IMR-90 (cell line): ENCODE results near the gene IGFBP3. TPM values are rescaled to one million over a fixed set of nuclear protein-coding genes. Genes with fewer than 3 reads are reported as not detected.

Experiments
- ATAC-seq: fragments of 200-7000 bp; cut with Tn5 transposase; 2 replicates; pipeline ENCODE4 v1.9.1; 2020; ENCODE audit warnings: low read depth, mild to moderate bottlenecking, moderate library complexity
- BruUV-seq: library from RNA; stranded (reverse); fragments of 400-500 nt; replicated peaks from 2 replicates; lab custom pipeline; 2021; lab: Mats Ljungman, UMichigan
- CTCF ChIA-PET: fragments of 300-600 bp; formaldehyde crosslinking; extraction: SDS; loops from one replicate; lab custom pipeline; 2021; ENCODE audit warnings: antibody characterized with exemption; lab: Yijun Ruan, JAX
- POLR2A ChIA-PET: fragments of 300-600 bp; sonication (Branson Sonifier 250); formaldehyde crosslinking; loops from one replicate; lab custom pipeline; 2022; ENCODE audit warnings: antibody characterized with exemption; ENCODE audit not compliant: unreplicated experiment; lab: Charles Lee
- DNase-seq: peaks from one replicate; pipeline ENCODE4 v3.0.0; 2013
- H2AFZ ChIP-seq: replicated peaks from 2 replicates; pipeline ENCODE3; 2013; ENCODE audit warnings: low read length, mild to moderate bottlenecking; ENCODE audit not compliant: poor library complexity
- H2AK5ac ChIP-seq: 2 replicates; pipeline ENCODE4 v1.6.1; 2013; ENCODE audit warnings: low read depth, low read length, inconsistent platforms
- H2AK9ac ChIP-seq: replicated peaks from 2 replicates; pipeline ENCODE3; 2013; ENCODE audit warnings: mild to moderate bottlenecking, low read depth, low read length, moderate library complexity; ENCODE audit not compliant: poor library complexity
- H2BK120ac ChIP-seq: 2 replicates; pipeline ENCODE4 v1.6.1; 2013; ENCODE audit warnings: low read depth, low read length, inconsistent platforms
- H2BK15ac ChIP-seq: 3 replicates; pipeline ENCODE4 v1.6.1; 2013; ENCODE audit warnings: low read depth, low read length, inconsistent platforms
- H2BK20ac ChIP-seq: 2 replicates; pipeline ENCODE4 v1.6.1; 2013; ENCODE audit warnings: low read depth, mild to moderate bottlenecking, inconsistent platforms, low read length, moderate library complexity
- H2BK5ac ChIP-seq: 2 replicates; pipeline ENCODE4 v1.6.1; 2013; ENCODE audit warnings: mild to moderate bottlenecking, low read depth, low read length, inconsistent platforms; ENCODE audit not compliant: poor library complexity, severe bottlenecking
- H3K14ac ChIP-seq: replicated peaks from 2 replicates; pipeline ENCODE4 v1.6.1; 2013; ENCODE audit warnings: low read depth, low read length, inconsistent platforms
- H3K18ac ChIP-seq: 2 replicates; pipeline ENCODE4 v1.6.1; 2013; ENCODE audit warnings: low read depth, low read length, control low read depth
- H3K23ac ChIP-seq: 2 replicates; pipeline ENCODE4 v1.6.1; 2013; ENCODE audit warnings: low read depth, low read length, inconsistent platforms
- H3K27ac ChIP-seq: 2 replicates; pipeline ENCODE4 v1.5.1; 2013; ENCODE audit warnings: mild to moderate bottlenecking, control low read depth, low read length; ENCODE audit not compliant: insufficient read depth
- H3K27me3 ChIP-seq: 2 replicates; pipeline ENCODE4 v1.6.1; 2013; ENCODE audit warnings: low read length; ENCODE audit not compliant: control insufficient read depth, insufficient read depth
- H3K36me3 ChIP-seq: 2 replicates; pipeline ENCODE4 v1.6.1; 2013; ENCODE audit warnings: low read length, mixed read lengths; ENCODE audit not compliant: control insufficient read depth, insufficient read depth
- H3K4ac ChIP-seq: 2 replicates; pipeline ENCODE4 v1.6.1; 2013; ENCODE audit warnings: low read depth, low read length, inconsistent platforms
- H3K4me1 ChIP-seq: 2 replicates; pipeline ENCODE4 v1.6.1; 2013; ENCODE audit warnings: low read length, mixed read lengths; ENCODE audit not compliant: control insufficient read depth, insufficient read depth
- H3K4me2 ChIP-seq: 2 replicates; pipeline ENCODE4 v1.6.1; 2013; ENCODE audit warnings: low read depth, mild to moderate bottlenecking, control low read depth, low read length, moderate library complexity
- H3K4me3 ChIP-seq: 2 replicates; pipeline ENCODE4 v1.5.1; 2013; ENCODE audit warnings: low read depth, mild to moderate bottlenecking, control low read depth, low read length, moderate library complexity; ENCODE audit not compliant: insufficient read depth
- H3K56ac ChIP-seq: 2 replicates; pipeline ENCODE4 v1.6.1; 2013; ENCODE audit warnings: low read length, inconsistent platforms; ENCODE audit not compliant: insufficient read depth; ENCODE audit errors: extremely low read depth
- H3K79me1 ChIP-seq, 2 experiments: 2 replicates each; pipeline ENCODE4 v1.6.1; 2013; ENCODE audit warnings: low read length in 2 of 2, inconsistent platforms in 1 of 2, low read depth in 1 of 2
- H3K9ac ChIP-seq: 2 replicates; pipeline ENCODE4 v1.6.1; 2013; ENCODE audit warnings: low read depth, low read length, control low read depth
- H3K9me1 ChIP-seq: 2 replicates; pipeline ENCODE4 v1.6.1; 2013; ENCODE audit warnings: low read length, inconsistent platforms; ENCODE audit not compliant: insufficient read depth
- H3K9me3 ChIP-seq: 2 replicates; pipeline ENCODE4 v1.6.1; 2013; ENCODE audit warnings: low read length; ENCODE audit not compliant: control insufficient read depth, insufficient read depth
- H4K20me1 ChIP-seq: 2 replicates; pipeline ENCODE4 v1.6.1; 2013; ENCODE audit warnings: low read length, inconsistent platforms; ENCODE audit not compliant: insufficient read depth
- H4K5ac ChIP-seq: 2 replicates; pipeline ENCODE4 v1.6.1; 2013; ENCODE audit warnings: mild to moderate bottlenecking, low read depth, low read length, control low read depth
- H4K8ac ChIP-seq, 2 experiments: 2 replicates each; pipeline ENCODE4 v1.6.1; 2013; ENCODE audit warnings: low read depth in 2 of 2, low read length in 2 of 2, control low read depth in 1 of 2, inconsistent platforms in 1 of 2
- H4K91ac ChIP-seq: 2 replicates; pipeline ENCODE4 v1.6.1; 2013; ENCODE audit warnings: low read depth, low read length, inconsistent platforms; ENCODE audit not compliant: insufficient read depth
- MAFK ChIP-seq: IDR thresholded peaks from 2 replicates; pipeline ENCODE4 v1.6.1; 2012; ENCODE audit warnings: low read depth, low read length, improper control_type of control experiment
- SMC3 ChIP-seq: fragments of 150-350 bp; IDR thresholded peaks from 2 replicates; pipeline ENCODE4 v1.6.1; 2016; ENCODE audit warnings: low read depth, mild to moderate bottlenecking, antibody characterized with exemption, low read length, moderate library complexity
- WGBS, 2 experiments: methylation state at CpG; one replicate each; pipeline versions ENCODE4 v1.1.5 to v1.1.7; 2013; ENCODE audit warnings: missing lambda C conversion rate in 2 of 2; ENCODE audit not compliant: insufficient read length in 1 of 2; ENCODE audit errors: extremely low coverage in 2 of 2; 5-methylcytosine and 5-hydroxymethylcytosine counted together
- dilution Hi-C: fragments of 300-500 bp; cut with HindIII; formaldehyde crosslinking; loops from one replicate; pipeline ENCODE4 v1.14.3; 2018; ENCODE audit warnings: low sequenced_read_pairs; ENCODE audit not compliant: unreplicated experiment
- in situ Hi-C: fragments of 300-500 bp; cut with MboI; formaldehyde crosslinking; loops from 3 replicates; pipeline ENCODE4 v1.14.3; 2019; ENCODE audit warnings: low sequenced_read_pairs, inconsistent platforms, mixed read lengths
- intact Hi-C: fragments of 100-400 bp; cut with micrococcal nuclease; formaldehyde crosslinking; loops from 2 replicates; pipeline ENCODE4 v1.10.0; 2022
- polyA plus RNA-seq, 3 experiments: library from polyadenylated mRNA; depleted of rRNA; stranded (reverse); fragments of >200 nt; gene quantifications; 2 replicates each; pipeline ENCODE4 v1.2.3, GENCODE V29; 2012; ENCODE audit warnings: low replicate concordance in 1 of 3
- total RNA-seq: library from RNA; depleted of rRNA; stranded (reverse); fragments of >200 nt; gene quantifications from 2 replicates; pipeline ENCODE4 v1.2.3, GENCODE V29; 2012

The IGFBP3 gene
- total and polyA plus RNA-seq, 2 of the 4 experiments (the other 2 are of a cell fraction) = 272 to 601 TPM

DNA sequence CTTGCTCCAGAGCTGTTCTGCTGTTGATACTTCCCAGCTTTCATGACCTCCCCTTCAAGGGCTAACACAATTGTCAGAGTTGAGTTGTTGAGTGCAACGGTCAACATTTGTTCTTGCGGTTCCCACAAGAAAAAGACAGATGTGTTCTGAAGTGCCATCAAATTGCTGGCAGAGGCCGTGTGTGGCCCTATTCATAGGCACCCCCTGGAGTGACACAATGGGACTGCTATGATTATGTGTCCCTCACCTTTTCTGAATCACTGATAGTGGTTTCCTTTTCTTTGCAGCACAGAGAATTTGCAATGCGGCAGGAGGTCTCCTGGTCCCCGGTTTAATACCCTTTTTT, 38.6 kb downstream of the IGFBP3 start:
- peaks cover 3% of the 10 kb centered on the region for H3K9me3 ChIP-seq
- peak overlapping the region; percentile 28; the same call in 1 of the 2 replicates for H3K27ac ChIP-seq
- no peaks in the 10 kb centered on the region for H4K20me1 ChIP-seq
- peak overlapping the region in 1 of 2 experiments; percentile 37; a peak in 1 of 4 replicates for H4K8ac ChIP-seq
- no peak overlapping the region for H3K56ac ChIP-seq
- intact Hi-C loops (no loop called here), in situ Hi-C loops (no loop called here), dilution Hi-C loops (no loop called here)
- no peak for DNase-seq
- no peak overlapping the region for H3K23ac ChIP-seq
- H4K5ac ChIP-seq = no peak overlapping the region; the same call in 1 of the 2 replicates
- H2BK15ac ChIP-seq = peak overlapping the region; percentile 4; the same call in 1 of the 3 replicates
- H3K79me1 ChIP-seq = no peaks in the 10 kb centered on the region
- H3K9ac ChIP-seq = no peak overlapping the region
- TF ChIP-seq MAFK (no peak), SMC3 (no peak)
- WGBS, 2 experiments = 83% methylated on average over 2 of the region's 5 CpGs; no CpG with 5 or more reads in 1 of the 2 experiments
- H3K4me2 ChIP-seq = no peak overlapping the region
- H2BK20ac ChIP-seq = peak overlapping the region; percentile 39; the same call in 1 of the 2 replicates
- peaks cover 5% of the 10 kb centered on the region for H3K4me1 ChIP-seq
- ChIA-PET POLR2A (no interaction called here), CTCF (no interaction called here)
- no peaks in the 10 kb centered on the region for H3K36me3 ChIP-seq
- H2BK5ac ChIP-seq = no peak overlapping the region
- no TSS peak for BruUV-seq
- H3K4ac ChIP-seq = peak overlapping the region; percentile 30; the same call in 1 of the 2 replicates
- peak overlapping the region; percentile 37 for H2AK5ac ChIP-seq
- H3K9me1 ChIP-seq = peaks cover 16% of the 10 kb centered on the region
- peaks cover 3% of the 10 kb centered on the region; the same call in 1 of the 2 replicates for H3K27me3 ChIP-seq
- H2AFZ ChIP-seq = no peak overlapping the region
- H3K14ac ChIP-seq = peak overlapping the region; percentile 23; the same call in 1 of the 2 replicates
- no peak overlapping the region for H3K4me3 ChIP-seq
- no peak overlapping the region for H4K91ac ChIP-seq
- H2AK9ac ChIP-seq = no peak overlapping the region
- peak overlapping the region; percentile 37; the same call in 1 of the 2 replicates for H3K18ac ChIP-seq
- no peak; the same call in 1 of the 2 replicates for ATAC-seq
- H2BK120ac ChIP-seq = peak overlapping the region; percentile 4; the same call in 1 of the 2 replicates
